HG03469 (cell line): ENCODE measurements around the gene TOR4A.
"Not testable (repeated sequence)": the region's sequence is repeated elsewhere in the genome, so short reads cannot be mapped to it uniquely, and the experiment has no call there.

Experiments
- ATAC-seq: cut with Tn5 transposase; IDR thresholded peaks from one replicate; pipeline ENCODE4 v1.9.1; 2021; ENCODE audit warnings: mild to moderate bottlenecking, moderate library complexity, moderate number of reproducible peaks; ENCODE audit not compliant: unreplicated experiment

The TOR4A gene

DNA sequence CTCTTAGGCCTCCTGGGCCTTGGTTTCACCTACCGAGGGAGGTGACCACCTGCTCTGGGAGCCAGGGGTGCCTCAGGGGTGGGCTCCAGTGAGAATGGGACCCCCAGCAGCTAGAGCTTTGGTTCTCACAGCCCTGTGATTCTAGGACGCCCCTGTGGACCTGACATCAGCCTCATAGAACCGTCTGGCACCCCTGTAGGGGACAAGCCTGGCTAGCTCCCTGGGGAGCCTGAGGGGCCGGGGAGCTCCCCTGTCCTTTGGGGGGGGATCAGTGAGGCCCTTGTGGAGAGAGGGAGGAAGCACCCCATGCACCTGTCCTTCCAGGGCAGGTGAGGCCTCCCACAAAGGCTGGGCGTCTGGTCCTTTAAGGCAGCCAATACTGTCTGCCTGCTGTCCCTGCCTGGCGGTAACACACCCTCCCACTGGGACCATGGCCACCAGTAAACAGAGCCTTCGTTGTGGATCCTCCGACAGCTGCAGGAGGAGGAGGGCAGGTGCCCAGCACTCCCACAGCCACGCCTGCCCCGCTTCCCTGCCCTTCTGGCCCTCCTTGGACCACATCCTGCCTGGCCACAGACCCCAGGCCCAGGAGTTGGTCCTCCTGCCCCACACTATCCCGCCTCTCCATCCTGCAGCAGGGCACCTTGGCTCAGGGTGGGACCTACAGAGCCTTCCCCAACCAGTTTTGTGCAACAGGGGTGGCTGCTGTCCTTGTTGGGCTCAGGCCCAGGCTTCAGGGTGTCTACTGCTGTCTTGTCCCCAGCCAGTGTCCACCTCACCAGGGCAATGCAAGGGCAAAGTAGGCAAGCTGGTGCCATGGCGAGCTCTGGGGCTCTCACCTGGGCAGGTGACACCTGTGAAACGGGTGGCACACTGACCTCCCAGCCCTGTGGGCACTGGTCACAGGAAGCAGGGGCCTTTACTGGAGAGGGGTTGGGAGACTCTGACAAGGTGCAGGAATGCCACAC, 39.5 kb upstream of the TOR4A start:
- no peak for ATAC-seq

DNA sequence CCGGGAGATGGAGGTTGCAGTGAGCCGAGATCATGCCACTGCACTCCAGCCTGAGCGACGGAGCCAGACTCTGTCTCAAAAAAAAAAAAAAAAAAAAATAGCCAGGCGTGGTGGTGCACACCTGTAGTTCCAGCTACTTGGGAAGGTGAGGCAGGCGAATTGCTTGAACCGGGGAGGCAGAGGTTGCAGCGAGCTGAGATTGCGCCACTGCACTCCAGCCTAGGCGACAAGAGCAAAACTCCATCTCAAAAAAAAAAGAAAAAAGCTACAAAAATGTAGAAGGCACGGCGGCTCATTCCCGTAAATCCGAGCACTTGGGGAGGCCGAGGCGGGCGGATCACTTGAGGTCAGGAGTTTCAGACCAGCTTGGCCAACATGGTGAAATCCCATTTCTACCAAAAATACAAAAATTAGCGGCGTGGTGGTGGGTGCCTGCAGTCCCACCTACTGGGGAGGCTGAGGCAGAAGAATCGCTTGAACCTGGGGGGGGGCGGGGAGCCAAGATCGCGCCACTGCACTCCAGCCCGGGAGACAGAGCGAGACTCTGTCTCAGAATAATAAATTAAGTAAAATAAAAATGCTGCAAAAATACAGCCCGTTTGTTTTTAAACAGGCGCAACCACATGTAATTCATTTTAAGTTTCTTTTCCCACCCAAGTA, 37.9 kb upstream of the TOR4A start:
- ATAC-seq = not testable (repeated sequence)

DNA sequence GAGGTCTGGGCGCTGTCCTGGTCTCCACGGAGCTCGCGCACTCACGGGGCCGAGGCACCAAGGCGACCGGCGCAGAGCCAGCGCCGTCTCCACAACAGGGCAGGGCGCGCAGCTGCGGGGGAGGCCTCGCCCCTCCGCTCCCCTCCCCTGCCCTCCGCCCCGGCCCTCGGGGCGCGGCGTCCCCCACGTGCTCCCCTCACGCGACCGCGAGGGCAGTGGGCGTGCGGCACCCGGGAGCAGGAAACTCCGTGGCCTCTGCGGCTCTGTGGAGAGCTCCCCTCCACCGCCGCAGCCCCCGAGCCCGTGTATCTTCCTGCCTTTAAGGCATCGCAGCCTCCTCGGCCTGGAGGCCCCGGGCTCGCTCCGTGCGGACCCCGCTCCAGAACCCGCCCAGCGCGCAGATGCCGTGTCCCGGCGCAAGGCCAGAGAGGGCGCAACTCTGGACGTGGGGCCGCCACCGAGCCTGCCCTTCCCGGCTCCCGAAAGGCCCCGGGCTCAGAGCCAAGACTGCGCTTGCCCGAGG, 37.1 kb upstream of the TOR4A start:
- peak; percentile 19 for ATAC-seq

DNA sequence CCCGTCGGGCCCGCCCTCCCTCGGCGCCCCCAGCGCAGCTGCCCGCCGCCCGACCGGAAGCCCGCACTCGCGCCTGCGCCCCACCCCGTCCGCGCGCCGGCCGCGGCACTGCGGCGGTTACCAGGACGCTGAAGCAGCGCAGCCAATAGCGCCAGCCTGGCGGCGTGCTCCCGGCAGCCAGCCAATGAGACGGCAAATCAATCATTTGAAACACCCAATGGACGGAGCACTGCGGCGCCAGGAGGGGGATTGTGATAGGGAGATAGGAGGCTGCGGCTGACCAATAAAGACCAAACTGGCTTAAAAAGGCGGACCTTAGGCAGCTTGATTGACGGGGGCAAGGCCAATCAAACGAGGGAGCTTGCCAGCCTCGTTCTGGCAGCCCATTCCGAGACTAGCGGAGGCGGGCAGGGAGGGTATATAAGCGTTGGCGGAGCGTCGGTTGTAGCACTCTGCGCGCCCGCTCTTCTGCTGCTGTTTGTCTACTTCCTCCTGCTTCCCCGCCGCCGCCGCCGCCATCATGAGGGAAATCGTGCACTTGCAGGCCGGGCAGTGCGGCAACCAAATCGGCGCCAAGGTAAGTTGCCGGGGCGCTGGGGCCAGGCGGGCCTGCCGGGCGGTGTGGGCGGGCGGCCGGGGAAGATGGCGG, 36.6 kb upstream of the TOR4A start, which contains the start of gene TUBB4B:
Gene TUBB4B (plus strand): TSS at position 447 of the 649 bp plus-strand sequence. CDS start 74 bp downstream, at position 521.
- ATAC-seq = peak; percentile 76

DNA sequence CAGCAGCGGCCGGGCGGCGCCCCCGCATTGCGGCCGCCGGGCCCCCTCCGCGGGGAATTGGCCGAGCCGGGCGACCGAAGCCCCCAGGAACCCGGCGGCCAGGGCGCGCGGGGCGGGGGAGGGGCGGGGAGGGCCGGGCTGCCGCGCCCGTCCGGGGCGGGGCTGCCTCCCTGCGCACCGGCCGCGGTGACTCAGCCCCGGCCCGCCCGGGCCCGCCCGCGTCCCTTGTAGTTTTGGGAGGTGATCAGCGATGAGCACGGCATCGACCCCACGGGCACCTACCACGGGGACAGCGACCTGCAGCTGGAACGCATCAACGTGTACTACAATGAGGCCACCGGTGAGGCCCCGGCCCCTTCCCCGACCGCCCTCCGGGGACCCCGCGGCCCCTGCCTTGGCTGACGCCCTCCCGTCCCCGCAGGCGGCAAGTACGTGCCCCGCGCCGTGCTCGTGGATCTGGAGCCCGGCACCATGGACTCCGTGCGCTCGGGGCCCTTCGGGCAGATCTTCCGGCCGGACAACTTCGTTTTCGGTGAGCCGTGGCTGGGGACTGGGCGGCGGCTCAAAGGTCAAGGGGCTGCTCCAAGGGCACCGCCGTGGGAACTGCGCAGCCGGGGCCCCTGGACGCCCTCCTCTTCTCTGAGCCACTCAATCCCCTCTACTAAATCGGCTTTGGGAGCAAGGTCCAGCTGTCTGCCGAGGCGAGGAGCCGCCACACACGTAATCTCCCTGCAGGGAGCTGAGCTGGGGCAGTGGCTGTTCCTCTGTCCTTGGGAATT, 35.8 kb upstream of the TOR4A start:
- no peak for ATAC-seq

DNA sequence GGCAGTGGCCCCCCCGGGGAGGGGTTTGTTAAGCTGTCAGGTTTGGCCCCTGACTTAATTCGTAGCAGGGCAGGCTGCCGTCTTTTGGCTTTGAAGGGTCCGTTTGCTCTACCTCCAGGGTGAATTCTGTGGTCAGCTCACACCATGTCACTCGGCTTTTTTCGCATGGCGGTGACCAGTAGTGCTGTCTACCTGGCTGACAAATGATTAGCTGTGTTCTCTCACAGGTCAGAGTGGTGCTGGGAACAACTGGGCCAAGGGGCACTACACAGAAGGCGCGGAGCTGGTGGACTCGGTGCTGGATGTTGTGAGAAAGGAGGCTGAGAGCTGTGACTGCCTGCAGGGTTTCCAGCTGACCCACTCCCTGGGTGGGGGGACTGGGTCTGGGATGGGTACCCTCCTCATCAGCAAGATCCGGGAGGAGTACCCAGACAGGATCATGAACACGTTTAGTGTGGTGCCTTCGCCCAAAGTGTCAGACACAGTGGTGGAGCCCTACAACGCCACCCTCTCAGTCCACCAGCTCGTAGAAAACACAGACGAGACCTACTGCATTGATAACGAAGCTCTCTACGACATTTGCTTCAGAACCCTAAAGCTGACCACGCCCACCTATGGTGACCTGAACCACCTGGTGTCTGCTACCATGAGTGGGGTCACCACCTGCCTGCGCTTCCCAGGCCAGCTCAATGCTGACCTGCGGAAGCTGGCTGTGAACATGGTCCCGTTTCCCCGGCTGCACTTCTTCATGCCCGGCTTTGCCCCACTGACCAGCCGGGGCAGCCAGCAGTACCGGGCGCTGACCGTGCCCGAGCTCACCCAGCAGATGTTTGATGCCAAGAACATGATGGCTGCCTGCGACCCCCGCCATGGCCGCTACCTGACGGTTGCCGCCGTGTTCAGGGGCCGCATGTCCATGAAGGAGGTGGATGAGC, 35.0 kb upstream of the TOR4A start:
- no peak for ATAC-seq

DNA sequence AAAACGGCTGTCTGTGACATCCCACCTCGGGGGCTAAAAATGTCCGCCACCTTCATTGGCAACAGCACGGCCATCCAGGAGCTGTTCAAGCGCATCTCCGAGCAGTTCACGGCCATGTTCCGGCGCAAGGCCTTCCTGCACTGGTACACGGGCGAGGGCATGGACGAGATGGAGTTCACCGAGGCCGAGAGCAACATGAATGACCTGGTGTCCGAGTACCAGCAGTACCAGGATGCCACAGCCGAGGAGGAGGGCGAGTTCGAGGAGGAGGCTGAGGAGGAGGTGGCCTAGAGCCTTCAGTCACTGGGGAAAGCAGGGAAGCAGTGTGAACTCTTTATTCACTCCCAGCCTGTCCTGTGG, 34.3 kb upstream of the TOR4A start:
- ATAC-seq = not testable (repeated sequence)

DNA sequence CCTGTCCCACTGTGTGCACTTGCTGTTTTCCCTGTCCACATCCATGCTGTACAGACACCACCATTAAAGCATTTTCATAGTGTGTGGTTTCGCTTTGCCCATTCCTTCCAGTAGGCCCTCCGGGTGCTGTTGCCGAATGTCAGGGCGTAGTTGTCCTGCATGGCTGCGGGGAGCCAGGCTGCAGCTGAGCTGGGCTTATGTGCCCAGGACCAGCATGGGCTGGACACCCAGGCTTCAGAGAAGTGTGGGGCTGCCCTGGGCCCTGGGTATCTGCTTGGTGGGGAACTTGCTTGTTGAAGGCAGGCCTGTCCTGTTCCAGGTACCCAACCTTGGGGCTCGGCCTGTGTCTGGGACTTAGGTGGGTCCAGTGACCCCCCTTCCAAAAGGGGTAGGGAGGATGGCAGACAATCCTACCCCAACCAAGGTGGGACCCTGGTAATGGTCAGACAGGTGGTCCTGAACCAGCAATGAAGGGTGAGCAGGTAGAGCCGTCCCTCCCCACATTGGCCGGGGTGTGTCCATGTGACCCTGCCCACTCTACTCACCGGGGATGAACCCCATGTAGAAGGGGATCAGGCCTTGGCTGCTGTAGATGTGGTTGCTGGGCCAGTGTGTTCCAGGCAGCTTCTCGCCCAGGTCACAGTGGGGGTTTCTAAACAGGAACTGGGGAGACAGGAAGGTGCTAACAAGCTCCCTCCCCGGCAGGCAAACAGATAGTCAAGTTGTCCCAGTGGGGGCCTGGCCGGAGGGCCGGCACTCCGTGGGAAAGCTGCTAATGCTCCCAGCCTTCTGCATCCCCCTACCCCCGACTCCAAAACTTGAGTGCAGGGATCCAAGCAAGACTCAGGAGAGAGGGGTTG, 33.7 kb upstream of the TOR4A start:
- ATAC-seq = no peak

DNA sequence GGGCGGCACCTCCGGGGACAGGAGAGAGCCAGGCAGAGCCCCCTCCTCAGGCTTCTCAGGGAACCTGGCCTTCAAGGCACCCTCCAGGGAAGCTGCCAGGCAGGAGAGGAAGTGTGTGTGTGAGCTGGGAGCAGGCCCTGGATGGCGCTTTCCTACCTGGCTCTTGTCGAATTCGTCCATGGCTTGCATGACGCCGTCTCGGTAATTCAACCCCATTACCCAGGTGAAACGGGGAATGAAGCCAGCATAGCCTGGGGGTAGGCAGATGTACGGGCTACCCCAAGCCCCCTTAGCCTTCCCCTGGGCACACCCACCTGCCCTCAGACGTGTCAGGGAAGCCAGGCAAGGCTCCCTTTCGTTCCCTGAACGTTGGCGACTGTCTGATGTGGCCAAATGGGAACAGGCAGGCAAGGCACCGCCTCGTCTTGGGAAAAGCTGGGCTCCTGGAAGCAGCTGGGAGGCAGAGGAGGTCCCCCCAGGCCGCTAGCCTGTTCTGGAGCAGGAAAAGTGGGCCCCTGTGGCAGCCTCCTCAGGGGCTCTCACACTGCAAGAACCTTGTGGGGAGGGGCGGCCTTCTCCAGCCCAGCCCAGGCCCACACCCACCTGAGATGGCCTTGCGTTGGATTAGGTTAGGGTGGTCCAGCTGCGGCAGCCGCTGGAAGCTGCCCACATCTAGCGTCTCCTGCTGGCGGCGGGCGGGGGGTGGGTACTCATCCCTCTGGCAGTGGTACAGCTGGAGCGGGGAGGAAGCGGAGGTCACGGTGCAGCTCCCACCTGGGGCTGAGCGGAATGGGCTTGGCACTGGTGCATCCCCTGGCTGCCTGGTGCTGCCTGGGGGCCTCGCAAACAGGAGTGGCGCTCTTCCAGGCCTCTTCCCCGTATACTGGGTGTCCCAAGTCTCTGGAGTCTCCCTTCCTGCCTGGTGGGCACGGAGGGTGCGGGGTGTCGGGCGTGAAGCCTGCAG, 32.8 kb upstream of the TOR4A start:
- ATAC-seq = no peak

DNA sequence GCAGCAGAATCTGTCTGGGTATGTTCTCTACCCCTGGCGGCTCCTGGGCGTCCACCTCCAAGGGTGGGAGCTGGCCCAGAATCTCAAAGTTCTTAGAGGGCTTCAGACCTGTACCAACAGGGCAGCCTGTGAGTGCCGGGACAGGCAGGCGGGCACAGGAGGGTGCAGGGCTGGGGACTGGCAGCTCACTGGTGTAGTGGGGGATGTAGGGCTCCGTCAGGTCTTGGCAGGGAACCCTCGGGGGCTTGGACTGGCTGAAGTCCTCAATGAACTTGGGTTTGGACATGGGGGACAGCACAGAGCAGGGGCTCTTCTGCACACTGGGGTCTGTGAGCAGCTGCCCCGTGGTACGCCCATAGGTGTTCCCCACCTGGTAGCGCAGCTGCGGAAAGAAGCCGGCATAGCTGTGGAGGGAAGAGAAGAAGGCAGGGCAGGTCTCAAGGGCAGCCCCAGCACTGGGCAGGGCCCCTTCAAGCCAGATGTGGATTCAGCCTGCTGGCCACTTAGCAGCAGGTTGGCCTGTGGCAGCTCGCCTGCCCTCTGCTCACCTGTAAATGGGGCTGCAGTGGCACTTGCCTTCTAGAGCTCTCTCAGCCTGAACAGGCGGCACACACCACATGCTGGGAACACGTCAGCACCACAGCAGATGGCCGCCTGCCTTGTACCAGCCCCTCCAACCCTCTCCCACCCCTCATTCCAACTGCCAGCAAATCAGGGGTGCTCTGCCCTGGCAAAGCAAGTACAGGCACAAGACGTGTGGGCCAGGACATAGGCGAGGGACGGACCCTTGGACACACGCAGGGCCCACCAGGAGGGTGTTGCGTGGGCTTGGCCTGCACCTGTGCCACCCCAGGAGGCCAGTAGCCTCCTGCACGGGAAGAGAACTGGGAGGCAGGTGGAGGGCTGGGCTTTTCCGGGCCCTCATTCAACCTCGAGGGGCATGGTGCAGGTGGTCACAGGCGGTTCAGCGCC, 31.8 kb upstream of the TOR4A start:
- no peak for ATAC-seq

DNA sequence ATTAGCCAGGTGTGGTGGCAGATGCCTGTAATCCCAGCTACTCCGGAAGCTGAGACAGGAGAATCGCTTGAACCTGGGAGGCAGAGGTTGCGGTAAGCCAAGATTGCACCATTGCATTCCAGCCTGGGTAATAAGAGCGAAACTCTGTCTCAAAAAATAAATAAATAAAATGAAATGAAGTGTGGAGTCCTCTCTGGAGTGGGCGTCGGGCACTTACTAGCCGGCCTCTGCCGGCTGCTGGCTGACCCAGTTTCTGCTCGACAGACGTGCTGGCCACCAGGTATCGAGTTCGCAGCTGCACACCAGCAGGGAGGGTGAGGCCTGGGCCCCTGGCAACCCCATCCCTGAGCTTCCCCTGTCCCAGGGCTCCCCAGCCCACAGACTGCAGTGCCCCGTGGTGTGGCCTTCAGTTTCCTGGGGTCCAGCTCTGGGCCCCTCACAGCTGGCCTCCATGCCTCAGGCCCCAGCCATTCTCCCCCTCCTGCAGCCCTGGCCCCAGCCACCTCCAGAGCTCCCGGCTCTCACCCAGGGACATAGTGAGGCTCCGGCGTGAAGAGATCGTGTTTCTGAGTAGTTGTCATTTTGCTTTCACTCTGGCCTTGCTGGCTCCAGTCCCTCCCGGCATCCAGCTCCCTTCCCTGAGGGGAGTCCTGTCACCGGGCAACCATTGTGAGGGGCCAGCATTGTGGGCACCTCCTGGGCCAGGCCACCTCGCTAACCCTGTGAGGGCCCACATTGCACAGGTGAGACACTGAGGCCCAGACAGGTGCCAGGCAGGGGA, 30.2 kb upstream of the TOR4A start:
- ATAC-seq = no peak

DNA sequence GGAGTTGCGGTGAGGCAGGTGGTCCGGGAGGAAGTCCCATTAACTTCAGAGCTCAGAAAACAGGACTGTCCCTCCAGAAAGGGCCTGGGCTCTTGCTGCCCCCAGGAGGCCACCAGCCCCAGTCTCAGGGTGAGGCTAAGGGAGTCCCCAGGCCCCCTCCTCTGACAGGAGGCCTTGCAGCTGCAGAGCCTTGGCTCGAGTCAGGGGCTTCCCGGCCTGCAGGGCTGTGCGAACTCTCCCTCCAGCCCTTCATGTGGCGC, 29.7 kb upstream of the TOR4A start:
- no peak for ATAC-seq

DNA sequence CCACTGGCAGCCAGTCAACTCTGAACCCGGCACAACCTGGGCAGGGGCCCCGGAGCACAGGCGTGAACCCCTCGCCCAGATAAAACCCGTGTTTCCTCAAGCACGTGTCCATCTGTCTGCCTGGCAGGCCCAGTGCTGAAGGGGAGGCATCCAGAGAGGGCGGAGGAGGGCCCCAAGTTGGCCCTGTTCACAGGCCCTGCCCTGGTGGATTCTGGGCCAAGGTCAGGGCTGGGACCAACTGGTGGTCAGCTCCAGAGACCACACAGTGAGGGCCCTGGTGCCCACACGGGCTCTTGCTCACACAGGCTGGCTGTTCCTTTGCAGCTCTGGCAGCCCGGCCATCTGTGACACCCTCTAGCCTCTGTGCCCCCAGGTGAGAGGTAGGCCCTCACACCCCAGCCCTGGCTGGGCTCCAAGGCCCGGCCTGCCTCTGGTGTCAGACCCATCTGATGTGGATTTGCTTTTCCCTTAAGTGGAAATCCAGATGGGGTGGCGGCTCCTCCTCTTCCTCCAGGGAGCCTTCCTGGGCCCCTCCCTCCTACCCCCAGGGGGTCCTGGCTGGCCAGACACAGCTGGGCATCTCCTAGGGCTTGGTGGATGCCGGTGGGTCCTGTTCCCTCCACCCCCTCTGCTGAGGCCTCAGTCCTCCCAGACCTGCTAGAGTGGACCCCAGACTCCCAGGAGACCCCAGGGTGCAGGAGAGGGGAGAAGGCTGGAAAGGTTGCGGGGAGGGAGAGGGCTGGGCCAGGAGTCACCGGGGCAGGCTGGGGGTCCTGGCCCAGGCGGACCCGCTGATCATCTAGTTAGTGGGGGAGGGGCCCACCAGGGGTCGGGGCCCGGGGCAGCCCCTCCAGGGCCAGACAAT, 27.0 kb upstream of the TOR4A start:
- ATAC-seq = no peak

DNA sequence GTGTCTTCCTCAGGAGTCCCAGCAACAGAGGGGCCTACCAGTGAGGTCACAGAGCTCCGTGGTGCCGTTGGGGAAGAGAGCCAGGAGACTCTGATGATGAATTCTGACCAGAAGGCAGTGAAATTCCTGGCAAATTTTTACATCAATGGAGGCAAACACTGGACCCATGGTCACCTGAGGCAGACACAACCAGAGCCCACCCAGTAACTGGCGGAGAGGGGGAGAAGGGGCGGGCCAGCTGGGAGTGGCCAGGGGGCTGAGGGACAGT, 26.4 kb upstream of the TOR4A start, which contains the start of gene STPG3:
Gene STPG3 (plus strand): TSS at position 93 of the 268 bp plus-strand sequence. CDS start 1 bp downstream, at position 94.
- no peak for ATAC-seq
